Kidney (tissue), 14 donors: ENCODE results near the gene NDEL1. TPM values are rescaled to one million over a fixed set of nuclear protein-coding genes. Genes with fewer than 3 reads are reported as not detected.
"Not testable (repeated sequence)": the region's sequence is repeated elsewhere in the genome, so short reads cannot be mapped to it uniquely, and the experiment has no call there.

Experiments
- DNase-seq, 5 donors: peaks; one replicate each; pipeline ENCODE4 v3.0.0-alpha.2; 2013 to 2020
- FAIRE-seq: peaks from 2 replicates; lab custom pipeline; 2012; peaks lifted over from hg19 to GRCh38; lab: Jason Lieb, UNC
- H3K27ac ChIP-seq, 2 donors: one replicate each; pipeline ENCODE4 v1.7.0; 2013; ENCODE audit warnings: low read depth in 2 of 2, low read length in 2 of 2, inconsistent platforms in 1 of 2
- H3K27me3 ChIP-seq: one replicate; pipeline ENCODE4 v1.7.1; 2013; ENCODE audit warnings: low read length, inconsistent platforms; ENCODE audit not compliant: control insufficient read depth, insufficient read depth
- H3K36me3 ChIP-seq, 3 donors: one replicate each; pipeline versions ENCODE4 v1.7.0 to v1.7.1; 2013; ENCODE audit warnings: low read length in 3 of 3, control low read depth in 1 of 3, inconsistent platforms in 1 of 3; ENCODE audit not compliant: insufficient read depth in 3 of 3, control insufficient read depth in 2 of 3
- H3K4me1 ChIP-seq, 3 donors: one replicate each; pipeline versions ENCODE4 v1.7.0 to v1.7.1; 2013; ENCODE audit warnings: low read length in 3 of 3, inconsistent platforms in 1 of 3, low read depth in 1 of 3; ENCODE audit not compliant: control insufficient read depth in 2 of 3, insufficient read depth in 2 of 3
- H3K4me3 ChIP-seq, 3 donors: one replicate each; pipeline versions ENCODE4 v1.7.0 to v1.8.1; 2013; ENCODE audit warnings: low read length in 3 of 3, control low read depth in 1 of 3, inconsistent platforms in 1 of 3
- H3K9ac ChIP-seq, 3 donors: one replicate each; pipeline versions ENCODE4 v1.7.0 to v1.7.1; 2013; ENCODE audit warnings: low read length in 3 of 3, control low read depth in 1 of 3, inconsistent platforms in 1 of 3
- H3K9me3 ChIP-seq, 3 donors: one replicate each; pipeline versions ENCODE4 v1.7.0 to v1.7.1; 2013; ENCODE audit warnings: low read length in 3 of 3, control low read depth in 1 of 3, inconsistent platforms in 1 of 3; ENCODE audit not compliant: control insufficient read depth in 2 of 3, insufficient read depth in 1 of 3
- CTCF ChIP-seq: IDR thresholded peaks from 3 replicates; pipeline ENCODE4 v1.5.1; 2012; ENCODE audit warnings: mild to moderate bottlenecking, moderate library complexity, borderline replicate concordance; ENCODE audit not compliant: insufficient read depth; ENCODE audit errors: extremely low read depth
- intact Hi-C: fragments of 100-400 bp; cut with DNase I; formaldehyde crosslinking; loops from one replicate; pipeline ENCODE4 v1.11.1; 2022
- polyA plus RNA-seq: library from polyadenylated mRNA; stranded (reverse); fragments of 350-450 nt; fragmentation: Illumina TruSeq; extraction: RNeasy Lipid Tissue Mini Kit (QIAGEN cat#74804); gene quantifications from one replicate; pipeline ENCODE4 v1.2.3, GENCODE V29; 2014; ENCODE audit warnings: low read depth, low replicate concordance; ENCODE audit not compliant: insufficient read depth
- total RNA-seq: library from RNA; stranded (reverse); fragmentation: NEBNext Ultra II Directional; extraction: Animal tissue kit (Norgen Biotek cat#: 25700); gene quantifications from one replicate; pipeline ENCODE4 v1.2.1, GENCODE V29; 2021
- donor health status: control.
- donor health status: control.
- donor health status: control.
- donor health status: control.
- donor health status: control.
- donor health status: DM: yes; HTN: yes; CAD: no.
- donor health status: Normal renal cell carcinoma (clear cell type).

NDEL1 gene
- total and polyA plus RNA-seq, 2 donors from 2014 or later = 17.9 to 66.1 TPM

DNA sequence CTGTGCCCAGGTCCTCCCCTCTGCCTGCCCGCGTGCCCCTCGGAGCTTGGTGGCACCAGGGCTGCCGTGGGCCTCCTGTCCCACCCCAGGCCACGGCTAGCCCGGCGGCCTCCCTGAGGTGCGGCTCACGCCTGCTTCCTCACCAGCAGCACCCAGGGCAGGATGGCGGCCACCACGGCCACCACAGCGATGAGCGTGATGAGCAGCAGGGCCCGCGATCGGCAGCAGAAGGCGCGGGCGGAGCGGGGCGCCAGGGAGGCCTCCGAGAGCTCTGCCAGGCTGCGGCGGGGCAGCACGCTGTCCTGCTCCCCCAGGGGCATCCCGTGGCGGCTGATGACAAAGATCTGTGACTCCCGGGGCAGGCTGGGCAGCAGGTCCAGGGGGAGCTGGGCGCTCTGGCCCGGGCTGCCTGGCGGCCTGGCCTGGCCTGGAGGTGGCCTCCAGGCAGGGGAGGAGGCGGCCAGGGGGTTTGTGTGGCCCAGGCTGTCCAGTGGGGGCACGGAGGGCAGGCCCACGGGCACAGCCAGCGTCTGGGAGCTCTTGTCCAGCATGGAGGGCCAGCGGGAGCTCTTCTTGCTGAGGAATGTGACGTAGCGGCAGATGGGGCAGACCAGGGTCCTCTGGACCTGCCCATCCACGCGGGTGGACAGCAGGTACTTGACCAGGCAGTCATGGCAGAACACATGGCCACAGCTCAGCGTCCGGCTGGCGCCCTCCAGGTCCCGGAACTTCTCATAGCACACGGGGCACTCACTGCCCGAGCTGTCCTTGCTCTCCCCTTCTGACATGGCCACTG, 42.8 kb upstream of the NDEL1 start:
- Histone ChIP-seq H3K9me3 (no peaks in the 10 kb centered on the region), H3K36me3 (no peaks in the 10 kb centered on the region), H3K4me1 (no peaks in the 10 kb centered on the region), H3K4me3 (no peak overlapping the region), H3K27me3 (no peaks in the 10 kb centered on the region), H3K9ac (no peak overlapping the region), H3K27ac (no peak overlapping the region)
- no peak for TF ChIP-seq CTCF
- DNase-seq (peak in 1 of 5 donors; percentile 75), FAIRE-seq (no peak)
- intact Hi-C loops = no loop called here

- no peaks in the 10 kb centered on the region for H3K27me3 ChIP-seq
- intact Hi-C loops = no loop called here
- H3K27ac ChIP-seq = no peak overlapping the region
- H3K36me3 ChIP-seq = no peaks in the 10 kb centered on the region
- H3K9ac ChIP-seq = no peak overlapping the region
- FAIRE-seq (no peak), DNase-seq (no peak)
- H3K4me3 ChIP-seq = no peak overlapping the region
- TF ChIP-seq CTCF = no peak
- H3K4me1 ChIP-seq = no peaks in the 10 kb centered on the region
- no peaks in the 10 kb centered on the region for H3K9me3 ChIP-seq
Measured at GRCh38 chr17:8393470-8394231, 42.0 kb upstream of the NDEL1 start.

DNA sequence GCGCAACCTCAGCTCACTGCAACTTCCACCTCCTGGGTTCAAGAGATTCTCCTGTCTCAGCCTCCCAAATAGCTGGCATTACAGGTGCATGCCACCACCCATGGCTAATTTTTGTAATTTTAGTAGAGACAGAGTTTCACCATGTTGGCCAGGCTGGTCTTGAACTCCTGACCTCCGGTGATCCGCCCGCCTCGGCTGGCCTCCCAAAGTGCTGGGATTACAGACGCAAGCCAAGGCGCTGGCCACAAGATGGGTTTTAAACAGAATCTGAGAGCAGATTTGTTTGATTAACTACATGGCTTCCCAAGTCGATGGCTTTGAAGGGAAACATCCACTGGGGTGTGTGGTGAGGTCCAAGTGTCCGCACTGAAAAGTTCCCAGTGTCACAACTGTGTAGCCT, 41.2 kb upstream of the NDEL1 start:
- not testable (repeated sequence) for H3K4me1 ChIP-seq

DNA sequence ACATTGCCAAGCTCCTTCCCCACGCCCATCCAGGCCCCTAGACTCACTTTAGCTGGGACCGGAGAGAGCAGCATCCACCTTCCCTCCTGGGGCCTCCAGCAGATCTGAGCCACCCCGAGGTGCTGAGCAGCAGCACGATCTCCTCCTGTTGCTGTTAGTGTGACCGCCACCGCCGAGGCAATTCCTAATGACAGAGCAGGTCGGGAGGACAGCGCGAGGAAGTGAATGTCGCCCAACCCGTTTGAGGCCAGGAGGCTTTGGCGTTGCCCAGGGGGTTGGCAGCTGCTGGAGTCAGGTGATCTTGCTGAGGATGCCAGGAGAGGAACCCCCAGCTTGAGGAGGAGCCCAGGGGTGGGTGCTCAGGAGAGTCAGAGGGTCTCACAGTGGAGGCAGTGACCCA, 38.0 kb upstream of the NDEL1 start, which contains the start of gene RNF222:
Gene RNF222, minus strand, starts transcription at position 192 of the 400 bp plus-strand sequence. CDS start 4,366 bp downstream, outside the sequence.
- H3K4me1 ChIP-seq = no peaks in the 10 kb centered on the region
- FAIRE-seq (no peak), DNase-seq (no peak)
- no peaks in the 10 kb centered on the region for H3K9me3 ChIP-seq
- H3K27ac ChIP-seq = no peak within 1 kb of the TSS
- no peak for TF ChIP-seq CTCF
- H3K4me3 ChIP-seq = no peak within 1 kb of the TSS
- intact Hi-C loops = no loop called here
- H3K36me3 ChIP-seq = no peaks in the 10 kb centered on the region
- no peaks in the 10 kb centered on the region for H3K27me3 ChIP-seq
- H3K9ac ChIP-seq = no peak within 1 kb of the TSS

More for the DNA sequence above, 41.2 kb upstream of the NDEL1 start:
- intact Hi-C loops, H3K9ac ChIP-seq, FAIRE-seq, H3K9me3 ChIP-seq, H3K27ac ChIP-seq, H3K27me3 ChIP-seq, DNase-seq, H3K36me3 ChIP-seq, H3K4me3 ChIP-seq: not testable (repeated sequence)
